ENCODE data around the gene MARCHF2. TPM values are rescaled to one million over a fixed set of nuclear protein-coding genes. Genes with fewer than 3 reads are reported as not detected.
"Not testable (repeated sequence)": the region's sequence is repeated elsewhere in the genome, so short reads cannot be mapped to it uniquely, and the experiment has no call there.

The MARCHF2 gene
- total and polyA plus RNA-seq, 12 donors: 49.2 to 104 (median 84.5) TPM

DNA sequence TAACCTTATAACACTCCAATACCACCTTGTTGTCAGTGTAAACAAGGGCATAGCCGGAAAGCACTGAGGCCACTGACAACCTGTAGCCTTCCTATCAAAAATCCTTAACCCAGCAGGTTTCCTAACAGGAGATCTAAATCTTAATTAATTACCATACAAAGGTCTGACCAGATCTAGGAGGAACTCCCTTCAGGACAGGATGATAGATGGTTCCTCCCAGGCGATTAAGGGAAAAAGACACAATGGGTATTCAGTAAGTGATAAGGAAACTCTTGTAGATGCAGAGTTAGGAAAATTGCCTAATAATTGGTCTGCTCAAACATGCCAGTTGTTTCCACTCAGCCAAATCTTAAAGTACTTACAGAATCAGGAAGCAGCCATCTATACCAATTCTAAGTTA lies 28.0 kb upstream of the MARCHF2 start:
- intact Hi-C loops (cut with DNase I); H3K4me3 ChIP-seq; H3K36me3 ChIP-seq; DNase-seq; H3K9me3 ChIP-seq; H3K27me3 ChIP-seq; ATAC-seq: not testable (repeated sequence)
- Histone ChIP-seq H3K4me1 (peaks cover 0 to 26% (median 5%) of the 10 kb centered on the region in 9 donors), H3K27ac (peak overlapping the region in 3 of 10 donors; percentile 30 to 40 (median 34))
- WGBS, 2 donors: 65 to 73% methylated on average over 2 of the region's 2 CpGs

DNA sequence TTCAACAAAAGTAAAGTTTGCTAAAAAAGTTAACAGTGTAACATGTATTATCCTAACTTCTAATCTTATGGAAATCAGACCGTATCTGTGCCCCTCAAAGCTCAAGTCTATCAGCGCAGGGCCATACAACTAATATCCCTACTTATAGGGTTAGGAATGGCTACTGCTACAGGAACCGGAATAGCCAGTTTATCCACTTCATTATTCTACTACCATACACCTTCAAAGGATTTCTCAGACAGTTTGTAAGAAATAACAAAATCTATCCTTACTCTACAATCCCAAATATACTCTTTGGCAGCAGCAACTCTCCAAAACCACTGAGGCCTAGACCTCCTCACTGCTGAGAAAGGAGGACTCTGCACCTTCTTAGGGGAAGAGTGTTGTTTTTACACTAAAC lies 27.5 kb upstream of the MARCHF2 start:
- 90 to 94% methylated on average over 3 of the region's 3 CpGs for WGBS, 2 donors
- H3K4me3 ChIP-seq; H3K36me3 ChIP-seq; H3K27me3 ChIP-seq; H3K9me3 ChIP-seq; intact Hi-C loops (cut with DNase I); ATAC-seq; DNase-seq: not testable (repeated sequence)
- H3K27ac ChIP-seq: peak overlapping the region in 3 of 10 donors; percentile 8 to 34 (median 30)
- peaks cover 0 to 26% (median 5%) of the 10 kb centered on the region in 9 donors for H3K4me1 ChIP-seq

DNA sequence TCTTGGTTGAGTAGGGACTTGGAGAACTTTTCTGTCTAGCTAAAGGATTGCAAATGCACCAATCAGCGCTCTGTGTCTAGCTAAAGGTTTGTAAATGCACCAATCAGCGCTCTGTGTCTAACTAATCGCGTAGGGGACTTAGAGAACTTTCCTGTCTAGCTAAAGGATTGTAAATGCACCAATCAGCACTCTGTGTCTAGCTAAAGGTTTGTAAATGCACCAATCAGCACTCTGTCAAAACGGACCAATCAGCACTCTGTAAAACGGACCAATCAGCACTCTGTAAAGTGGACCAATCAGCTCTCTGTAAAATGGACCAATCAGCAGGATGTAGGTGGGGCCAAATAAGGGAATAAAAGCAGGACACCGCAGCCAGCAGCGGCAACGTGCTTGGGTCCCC lies 26.7 kb upstream of the MARCHF2 start:
- H3K9me3 ChIP-seq; ATAC-seq; H3K4me3 ChIP-seq; intact Hi-C loops (cut with DNase I); H3K36me3 ChIP-seq; DNase-seq; H3K27ac ChIP-seq; H3K27me3 ChIP-seq: not testable (repeated sequence)
- peaks cover 4 to 32% (median 11%) of the 10 kb centered on the region in 9 donors for H3K4me1 ChIP-seq
- WGBS, 2 donors: 83 to 85% methylated on average over 9 of the region's 9 CpGs

DNA sequence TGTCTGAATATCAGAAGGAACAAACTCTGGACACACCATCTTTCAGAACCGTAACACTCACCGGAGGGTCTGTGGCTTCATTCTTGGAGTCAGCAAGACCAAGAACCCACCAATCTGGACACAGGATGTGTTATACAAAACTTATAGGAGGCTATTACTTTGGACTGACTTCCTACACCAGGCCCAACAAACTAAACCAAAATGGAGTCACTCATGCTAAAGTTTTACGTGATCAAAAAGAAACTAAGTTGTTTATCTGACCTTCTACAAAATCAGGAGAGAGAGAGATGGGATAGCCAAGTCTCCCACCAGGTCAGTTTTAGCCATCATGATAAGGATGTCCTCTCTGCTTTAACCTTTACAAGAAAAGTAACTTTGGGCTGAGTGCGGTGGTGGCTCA lies 26.1 kb upstream of the MARCHF2 start:
- H3K4me1 ChIP-seq: peaks cover 10 to 38% (median 17%) of the 10 kb centered on the region in 9 donors
- 70 to 85% methylated on average over 4 of the region's 4 CpGs for WGBS, 2 donors

DNA sequence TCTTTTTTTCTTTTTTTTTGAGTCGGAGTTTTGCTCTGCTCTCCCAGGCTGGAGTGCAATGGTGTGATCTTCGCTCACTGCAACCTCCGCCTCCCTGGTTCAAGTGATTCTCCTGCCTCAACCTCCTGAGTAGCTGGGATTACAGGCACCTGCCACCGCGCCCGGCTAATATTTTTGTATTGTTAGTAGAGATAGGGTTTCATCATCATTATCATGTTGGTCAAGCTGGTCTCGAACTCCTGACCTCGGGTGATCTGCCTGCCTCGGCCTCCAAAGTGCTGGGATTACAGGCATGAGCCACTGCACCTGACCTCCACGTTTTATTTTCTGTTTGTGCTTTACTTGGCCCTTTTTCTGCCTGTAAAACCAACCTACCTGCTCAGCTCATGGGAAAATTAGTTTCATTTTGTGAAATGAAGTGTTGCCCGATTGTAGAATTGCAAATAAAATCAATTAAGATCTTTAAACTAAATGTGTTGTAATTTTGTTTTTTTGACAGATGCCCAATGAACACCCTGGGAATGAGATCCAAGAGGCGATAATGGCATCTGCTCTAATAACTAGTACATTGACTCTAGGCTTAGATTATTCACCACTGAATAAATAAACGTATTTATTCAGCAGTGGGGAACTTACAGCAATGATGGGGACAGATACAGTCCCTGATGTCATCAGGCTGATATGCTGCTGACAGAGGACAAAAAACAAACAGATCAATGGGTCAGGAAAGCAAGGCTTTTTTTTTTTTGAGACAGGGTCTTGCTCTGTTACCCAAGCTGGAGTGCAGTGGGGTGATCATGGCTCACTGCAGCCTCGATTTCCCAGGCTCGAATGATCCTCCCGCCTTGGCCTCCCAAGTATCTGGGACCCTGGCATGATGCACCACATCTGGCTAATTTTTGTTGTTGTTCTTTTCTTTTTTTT lies 25.2 kb upstream of the MARCHF2 start:
- 90 to 94% methylated on average over 16 of the region's 16 CpGs for WGBS, 2 donors
- DNase-seq: no peak
- Histone ChIP-seq H3K9me3 (peaks cover 0 to 4% (median 0%) of the 10 kb centered on the region in 11 donors), H3K27ac (peak overlapping the region in 2 of 10 donors; percentile 3 to 19), H3K27me3 (no peaks in the 10 kb centered on the region), H3K36me3 (peaks cover 0 to 5% (median 0%) of the 10 kb centered on the region in 9 donors), H3K4me3 (no peak overlapping the region), H3K4me1 (peaks cover 11 to 48% (median 27%) of the 10 kb centered on the region in 9 donors)
- no peak for ATAC-seq
- TF ChIP-seq, protein P1, sequence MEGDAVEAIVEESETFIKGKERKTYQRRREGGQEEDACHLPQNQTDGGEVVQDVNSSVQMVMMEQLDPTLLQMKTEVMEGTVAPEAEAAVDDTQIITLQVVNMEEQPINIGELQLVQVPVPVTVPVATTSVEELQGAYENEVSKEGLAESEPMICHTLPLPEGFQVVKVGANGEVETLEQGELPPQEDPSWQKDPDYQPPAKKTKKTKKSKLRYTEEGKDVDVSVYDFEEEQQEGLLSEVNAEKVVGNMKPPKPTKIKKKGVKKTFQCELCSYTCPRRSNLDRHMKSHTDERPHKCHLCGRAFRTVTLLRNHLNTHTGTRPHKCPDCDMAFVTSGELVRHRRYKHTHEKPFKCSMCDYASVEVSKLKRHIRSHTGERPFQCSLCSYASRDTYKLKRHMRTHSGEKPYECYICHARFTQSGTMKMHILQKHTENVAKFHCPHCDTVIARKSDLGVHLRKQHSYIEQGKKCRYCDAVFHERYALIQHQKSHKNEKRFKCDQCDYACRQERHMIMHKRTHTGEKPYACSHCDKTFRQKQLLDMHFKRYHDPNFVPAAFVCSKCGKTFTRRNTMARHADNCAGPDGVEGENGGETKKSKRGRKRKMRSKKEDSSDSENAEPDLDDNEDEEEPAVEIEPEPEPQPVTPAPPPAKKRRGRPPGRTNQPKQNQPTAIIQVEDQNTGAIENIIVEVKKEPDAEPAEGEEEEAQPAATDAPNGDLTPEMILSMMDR (IDR thresholded peaks at IDR 0.05): no peak
- intact Hi-C loops (cut with DNase I): no loop called here

More for the DNA sequence above, 26.1 kb upstream of the MARCHF2 start:
- no peak overlapping the region for H3K4me3 ChIP-seq
- no peaks in the 10 kb centered on the region for H3K27me3 ChIP-seq
- peaks cover 0 to 5% (median 0%) of the 10 kb centered on the region in 9 donors for H3K36me3 ChIP-seq
- no peak overlapping the region for H3K27ac ChIP-seq
- peaks cover 0 to 4% (median 0%) of the 10 kb centered on the region in 11 donors for H3K9me3 ChIP-seq
- TF ChIP-seq, protein P1 (IDR thresholded peaks at IDR 0.05): no peak
- no peak for DNase-seq
- ATAC-seq: no peak
- intact Hi-C loops (cut with DNase I): no loop called here

Measured in heart right ventricle (tissue), 16 donors.